Kidney epithelial cell (primary cell): ENCODE results near the gene LRRC10B. TPM values are rescaled to one million over a fixed set of nuclear protein-coding genes. Genes with fewer than 3 reads are reported as not detected.

Experiments used
- DNase-seq: peaks from one replicate; pipeline ENCODE4 v3.0.0-alpha.2; 2010; ENCODE audit warnings: low read depth
- H3K27me3 ChIP-seq: 2 replicates; pipeline ENCODE4 v1.6.0; 2011; ENCODE audit warnings: low read length; ENCODE audit not compliant: control insufficient read depth, insufficient read depth
- H3K36me3 ChIP-seq: 2 replicates; pipeline ENCODE4 v1.5.1; 2011; ENCODE audit warnings: low read length; ENCODE audit not compliant: control insufficient read depth, insufficient read depth
- H3K4me3 ChIP-seq: 2 replicates; pipeline ENCODE4 v1.5.1; 2011; ENCODE audit warnings: low read depth, mild to moderate bottlenecking, control low read depth, low read length
- CTCF ChIP-seq: IDR thresholded peaks from 2 replicates; pipeline ENCODE4 v1.5.1; 2011; ENCODE audit warnings: mild to moderate bottlenecking, moderate library complexity, low read length, control low read depth, inconsistent platforms; ENCODE audit not compliant: insufficient read depth, poor library complexity, severe bottlenecking
- total RNA-seq: library from RNA; depleted of rRNA; stranded (reverse); fragments of >200 nt; gene quantifications from 2 replicates; pipeline ENCODE4 v1.2.3, GENCODE V29; 2015

The LRRC10B gene
- total RNA-seq, 1 donor from 2014 or later = 0.25 TPM

- no peak for TF ChIP-seq CTCF
- Histone ChIP-seq H3K4me3 (no peak overlapping the region), H3K36me3 (no peaks in the 10 kb centered on the region), H3K27me3 (peaks cover 29% of the 10 kb centered on the region)
- DNase-seq = no peak
These were observed 11.7 kb upstream of the LRRC10B start for GRCh38 chr11:61496602-61497400.

- Histone ChIP-seq H3K4me3 (no peak overlapping the region), H3K36me3 (no peaks in the 10 kb centered on the region), H3K27me3 (peaks cover 28% of the 10 kb centered on the region)
- no peak for TF ChIP-seq CTCF
- no peak for DNase-seq
These were observed 11.1 kb upstream of the LRRC10B start for GRCh38 chr11:61497473-61497872.

GRCh38 chr11:61497876-61498275, 10.7 kb upstream of the LRRC10B start:
- H3K4me3 ChIP-seq = no peak overlapping the region

GRCh38 chr11:61498767-61499341, 9.7 kb upstream of the LRRC10B start:
- TF ChIP-seq CTCF = no peak
- Histone ChIP-seq H3K36me3 (no peaks in the 10 kb centered on the region), H3K4me3 (no peak overlapping the region), H3K27me3 (peaks cover 19% of the 10 kb centered on the region)
- no peak for DNase-seq

More at GRCh38 chr11:61497876-61498275, 10.7 kb upstream of the LRRC10B start:
- no peak for TF ChIP-seq CTCF
- H3K36me3 ChIP-seq = no peaks in the 10 kb centered on the region
- H3K27me3 ChIP-seq = peaks cover 27% of the 10 kb centered on the region
- no peak for DNase-seq

- no peak overlapping the region for H3K4me3 ChIP-seq
- H3K36me3 ChIP-seq = no peaks in the 10 kb centered on the region
- TF ChIP-seq CTCF = no peak
- H3K27me3 ChIP-seq = peaks cover 13% of the 10 kb centered on the region
- no peak for DNase-seq
These were observed 8.6 kb upstream of the LRRC10B start for GRCh38 chr11:61499816-61500491.
